Transverse colon (tissue), 4 donors: ENCODE data around the gene RBM22.

Experiments used
- POLR2A ChIP-seq: fragments of 450-650 bp; IDR thresholded peaks from one replicate; pipeline ENCODE4 v1.6.1; 2016; ENCODE audit warnings: antibody characterized with exemption, mild to moderate bottlenecking, moderate library complexity
- POLR2AphosphoS5 ChIP-seq, 3 donors: sonication (generic); formaldehyde crosslinking; IDR thresholded peaks; one replicate each; pipeline ENCODE4 v1.6.1; 2016; ENCODE audit warnings: antibody characterized with exemption in 3 of 3
- TF ChIP-seq, protein P1 (sequence below), 5 experiments: fragments of 200-600 bp in 3 of 5; fragments of 450-650 bp in 2 of 5; sonication (generic) in 3 of 5; IDR thresholded peaks; 1 replicate in 2 of 5; 2 replicates in 3 of 5; pipeline ENCODE4 v1.5.1; 2016 to 2017; ENCODE audit warnings: antibody characterized with exemption in 5 of 5, inconsistent platforms in 3 of 5, mild to moderate bottlenecking in 2 of 5, moderate library complexity in 1 of 5

- TF ChIP-seq, protein P1, sequence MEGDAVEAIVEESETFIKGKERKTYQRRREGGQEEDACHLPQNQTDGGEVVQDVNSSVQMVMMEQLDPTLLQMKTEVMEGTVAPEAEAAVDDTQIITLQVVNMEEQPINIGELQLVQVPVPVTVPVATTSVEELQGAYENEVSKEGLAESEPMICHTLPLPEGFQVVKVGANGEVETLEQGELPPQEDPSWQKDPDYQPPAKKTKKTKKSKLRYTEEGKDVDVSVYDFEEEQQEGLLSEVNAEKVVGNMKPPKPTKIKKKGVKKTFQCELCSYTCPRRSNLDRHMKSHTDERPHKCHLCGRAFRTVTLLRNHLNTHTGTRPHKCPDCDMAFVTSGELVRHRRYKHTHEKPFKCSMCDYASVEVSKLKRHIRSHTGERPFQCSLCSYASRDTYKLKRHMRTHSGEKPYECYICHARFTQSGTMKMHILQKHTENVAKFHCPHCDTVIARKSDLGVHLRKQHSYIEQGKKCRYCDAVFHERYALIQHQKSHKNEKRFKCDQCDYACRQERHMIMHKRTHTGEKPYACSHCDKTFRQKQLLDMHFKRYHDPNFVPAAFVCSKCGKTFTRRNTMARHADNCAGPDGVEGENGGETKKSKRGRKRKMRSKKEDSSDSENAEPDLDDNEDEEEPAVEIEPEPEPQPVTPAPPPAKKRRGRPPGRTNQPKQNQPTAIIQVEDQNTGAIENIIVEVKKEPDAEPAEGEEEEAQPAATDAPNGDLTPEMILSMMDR (IDR thresholded peaks at IDR 0.05) = no peak
- TF ChIP-seq POLR2AphosphoS5 (IDR thresholded peaks at IDR 0.05) (no peak), POLR2A (no peak)
Observed at GRCh38 chr5:150660108-150660831, 40.6 kb downstream of the RBM22 start.
